GM21528 (cell line): Measurements from ENCODE around the gene CERS1.

Experiments
- ATAC-seq: cut with Tn5 transposase; IDR thresholded peaks from one replicate; pipeline ENCODE4 v1.9.1; 2021; ENCODE audit warnings: mild to moderate bottlenecking, moderate library complexity; ENCODE audit not compliant: unreplicated experiment, low FRiP score

CERS1 gene

DNA sequence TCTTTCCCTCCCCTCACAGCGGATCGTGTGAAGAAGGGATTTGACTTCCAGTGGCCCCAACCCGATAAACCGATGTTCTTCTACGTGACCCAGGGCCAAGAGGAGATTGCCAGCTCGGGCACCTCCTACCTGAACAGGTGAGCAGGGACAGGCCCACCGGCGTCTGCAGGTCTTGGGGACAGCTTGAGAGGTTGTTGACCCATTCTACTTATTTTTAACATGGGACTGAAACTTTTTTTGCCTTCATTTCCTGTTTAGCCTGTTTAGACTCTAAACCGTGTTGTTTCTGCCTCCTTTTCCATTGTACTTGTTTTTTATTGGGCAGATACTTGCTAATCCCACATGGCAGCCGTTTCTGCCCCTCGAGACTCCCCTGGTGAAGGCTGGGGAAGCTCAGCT lies 35.7 kb downstream of the CERS1 start:
- no peak for ATAC-seq

DNA sequence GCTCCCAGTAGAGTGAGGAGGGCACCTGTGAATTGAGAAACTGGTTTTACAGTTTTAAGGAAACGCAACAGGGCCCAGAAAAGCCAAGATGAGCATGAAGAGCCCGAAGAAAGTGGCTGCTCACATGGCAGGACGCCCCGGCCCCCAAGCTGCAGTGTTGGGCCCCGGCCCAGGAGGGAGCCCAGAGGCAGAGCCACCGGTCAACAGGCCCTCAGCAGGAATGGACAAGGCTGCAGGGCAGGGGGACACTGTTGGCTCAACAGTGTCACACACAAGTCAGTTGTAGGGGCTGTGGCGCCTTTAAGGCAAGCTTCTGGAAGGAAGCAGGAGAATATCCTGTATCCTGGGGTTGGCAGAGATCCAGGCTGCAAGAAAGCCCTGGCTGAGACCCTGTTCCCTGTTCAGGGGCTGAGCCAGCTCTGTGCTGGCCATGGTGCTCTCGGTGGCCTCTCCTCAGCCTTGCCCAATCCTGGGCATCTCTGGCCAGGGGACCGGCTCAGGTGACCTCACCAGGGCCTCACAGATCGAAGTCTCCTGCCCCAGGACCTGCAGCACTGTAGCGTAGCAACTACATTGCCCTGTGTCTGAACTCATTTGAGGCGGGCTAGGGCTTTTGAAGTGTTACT lies 36.2 kb downstream of the CERS1 start:
- no peak for ATAC-seq

DNA sequence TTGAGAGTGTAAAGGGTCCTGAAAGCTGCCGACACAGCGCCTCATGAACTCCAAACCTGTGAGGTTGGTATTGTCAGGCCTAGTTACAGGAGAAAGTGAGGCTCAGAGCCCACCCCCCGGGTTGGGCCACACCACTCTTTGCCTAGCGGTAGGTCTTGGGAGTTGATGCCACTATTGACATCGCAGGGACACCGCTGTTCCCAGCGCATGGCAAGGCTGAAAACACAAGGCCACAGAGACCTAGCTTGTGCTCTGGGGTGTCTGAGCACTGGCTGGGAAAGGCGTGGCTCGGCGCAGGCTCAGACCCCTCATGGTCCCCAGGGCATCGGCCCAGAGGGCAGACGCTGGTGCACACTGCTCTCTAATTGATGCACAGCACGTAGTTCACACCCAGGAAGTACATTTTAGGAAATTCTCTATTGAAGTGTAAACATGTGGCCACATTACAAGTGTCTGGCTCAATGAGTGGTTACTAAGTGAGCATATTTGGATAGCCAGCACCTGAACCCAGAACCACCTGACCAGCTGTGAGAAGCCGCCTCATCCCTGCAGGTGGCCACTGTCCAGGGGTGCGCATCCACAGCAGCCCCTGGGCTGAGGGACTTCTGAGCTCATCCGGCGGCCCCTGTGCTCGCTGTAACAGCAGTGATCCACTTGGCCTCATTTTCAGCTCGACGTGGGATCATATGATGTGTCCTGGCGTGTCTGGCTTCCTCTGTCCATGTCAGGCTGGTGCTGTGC lies 36.9 kb downstream of the CERS1 start:
- no peak for ATAC-seq

DNA sequence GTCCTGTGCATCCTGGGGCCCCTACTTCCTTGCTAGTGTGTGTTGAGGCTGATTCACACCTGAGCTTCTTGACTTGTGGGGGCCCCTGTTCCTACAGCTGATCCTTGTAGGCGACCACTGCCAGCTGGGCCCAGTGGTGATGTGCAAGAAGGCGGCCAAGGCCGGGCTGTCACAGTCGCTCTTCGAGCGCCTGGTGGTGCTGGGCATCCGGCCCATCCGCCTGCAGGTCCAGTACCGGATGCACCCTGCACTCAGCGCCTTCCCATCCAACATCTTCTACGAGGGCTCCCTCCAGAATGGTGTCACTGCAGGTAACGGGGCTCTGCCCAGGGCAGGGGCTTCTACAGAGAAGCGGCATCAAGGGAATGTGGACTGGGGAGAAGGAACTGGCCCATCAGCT lies 38.7 kb downstream of the CERS1 start:
- no peak for ATAC-seq

DNA sequence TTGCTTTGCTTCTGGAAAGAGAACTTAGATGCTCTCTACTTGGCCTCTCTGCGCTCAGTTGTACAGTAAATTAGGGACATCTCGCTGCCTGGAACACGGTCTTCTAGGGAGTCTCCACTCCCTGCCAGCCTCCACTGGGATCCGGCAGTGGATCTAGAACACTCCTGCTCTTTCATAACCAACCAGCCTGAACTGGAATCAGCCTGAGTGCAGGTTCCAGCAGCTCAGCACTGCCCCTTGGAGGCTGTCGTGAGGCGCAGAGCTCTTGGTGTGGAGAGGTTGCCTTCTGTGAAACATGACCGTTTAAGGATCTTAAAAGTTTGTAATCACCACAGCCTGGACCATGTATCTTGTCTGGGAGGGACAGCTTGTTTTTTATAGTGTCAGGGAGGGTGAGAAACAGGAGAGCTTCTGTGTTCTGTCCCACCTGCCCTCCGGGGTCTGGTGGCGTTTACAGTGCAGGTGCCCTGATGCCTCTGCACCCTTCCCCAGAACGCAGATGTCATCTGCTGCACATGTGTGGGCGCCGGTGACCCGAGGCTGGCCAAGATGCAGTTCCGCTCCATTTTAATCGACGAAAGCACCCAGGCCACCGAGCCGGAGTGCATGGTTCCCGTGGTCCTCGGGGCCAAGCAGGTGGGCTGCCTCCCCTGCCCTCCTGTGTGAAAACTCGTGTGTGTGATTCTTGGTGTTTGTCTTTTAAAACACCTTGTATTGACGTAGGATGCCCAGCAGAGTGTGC lies 39.4 kb downstream of the CERS1 start:
- ATAC-seq = no peak

DNA sequence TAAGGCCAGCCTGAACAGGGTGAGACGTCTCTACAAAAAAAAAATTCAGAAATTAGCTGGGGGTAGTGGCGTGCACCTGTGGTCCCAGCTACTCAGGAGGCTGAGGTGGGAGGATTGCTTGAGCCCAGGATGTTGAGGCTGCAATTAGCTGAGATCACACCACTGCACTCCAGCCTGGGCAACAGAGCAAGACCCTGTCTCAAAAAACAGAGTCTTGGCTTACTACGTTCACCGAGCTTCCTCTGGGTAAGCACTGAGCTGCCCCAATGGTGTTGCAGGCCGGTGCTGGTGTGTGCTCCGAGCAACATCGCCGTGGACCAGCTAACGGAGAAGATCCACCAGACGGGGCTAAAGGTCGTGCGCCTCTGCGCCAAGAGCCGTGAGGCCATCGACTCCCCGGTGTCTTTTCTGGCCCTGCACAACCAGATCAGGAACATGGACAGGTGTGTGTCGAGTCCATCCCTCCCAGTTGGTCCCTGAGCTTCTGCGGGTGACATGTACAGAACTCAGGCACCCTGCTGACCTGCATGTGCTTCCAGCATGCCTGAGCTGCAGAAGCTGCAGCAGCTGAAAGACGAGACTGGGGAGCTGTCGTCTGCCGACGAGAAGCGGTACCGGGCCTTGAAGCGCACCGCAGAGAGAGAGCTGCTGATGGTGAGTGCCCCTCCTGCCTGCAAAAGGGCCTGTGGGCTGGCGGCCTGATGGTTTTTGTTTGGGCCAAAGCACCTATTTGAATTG lies 40.1 kb downstream of the CERS1 start:
- ATAC-seq = no peak

DNA sequence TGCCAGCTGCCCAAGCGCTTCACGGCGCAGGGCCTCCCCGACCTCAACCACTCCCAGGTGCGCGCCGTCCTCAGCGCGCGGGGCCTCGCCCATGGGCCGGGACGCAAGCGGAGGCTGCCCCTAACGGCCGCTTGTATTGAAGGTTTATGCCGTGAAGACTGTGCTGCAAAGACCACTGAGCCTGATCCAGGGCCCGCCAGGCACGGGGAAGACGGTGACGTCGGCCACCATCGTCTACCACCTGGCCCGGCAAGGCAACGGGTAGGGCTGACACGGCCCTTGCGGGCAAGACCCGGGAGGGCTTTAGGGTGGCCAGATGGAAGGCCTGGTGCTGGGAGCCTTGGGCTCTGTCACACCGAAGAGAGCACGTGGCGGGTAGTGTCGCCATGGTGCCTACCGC lies 41.0 kb downstream of the CERS1 start:
- ATAC-seq = no peak

DNA sequence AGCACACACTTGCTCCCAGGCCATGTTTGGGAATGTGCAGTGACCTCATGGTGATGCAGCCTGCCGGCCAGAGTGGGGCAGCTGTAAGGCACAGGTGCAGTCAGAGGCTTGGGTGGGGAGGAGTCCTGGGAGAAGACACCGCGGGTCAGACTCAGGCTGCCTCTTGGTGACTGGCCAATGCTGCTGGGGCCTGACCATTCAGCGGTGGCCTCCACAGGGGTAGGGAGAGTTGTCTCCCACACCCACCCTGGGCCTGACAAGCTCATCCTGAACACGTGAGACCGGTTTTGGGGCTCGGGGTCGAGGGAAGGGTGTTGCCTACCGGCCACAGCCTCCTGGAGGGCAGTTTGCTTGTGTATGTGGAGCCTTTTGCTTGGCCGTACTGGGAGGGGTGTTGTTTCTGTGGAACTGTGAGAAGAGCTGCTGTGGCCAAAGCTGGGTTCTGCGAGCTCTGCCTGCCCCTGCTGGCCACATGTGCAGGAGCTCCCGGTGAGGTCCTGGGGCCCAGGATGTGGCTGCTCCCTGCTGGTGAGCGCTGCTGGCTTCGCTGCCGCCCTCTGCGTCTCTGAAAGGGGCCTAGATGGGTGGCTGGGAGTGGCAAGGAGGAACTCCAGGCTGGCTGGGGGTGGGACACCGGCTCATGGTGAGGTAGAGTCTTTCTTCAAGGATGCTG lies 42.1 kb downstream of the CERS1 start:
- no peak for ATAC-seq

DNA sequence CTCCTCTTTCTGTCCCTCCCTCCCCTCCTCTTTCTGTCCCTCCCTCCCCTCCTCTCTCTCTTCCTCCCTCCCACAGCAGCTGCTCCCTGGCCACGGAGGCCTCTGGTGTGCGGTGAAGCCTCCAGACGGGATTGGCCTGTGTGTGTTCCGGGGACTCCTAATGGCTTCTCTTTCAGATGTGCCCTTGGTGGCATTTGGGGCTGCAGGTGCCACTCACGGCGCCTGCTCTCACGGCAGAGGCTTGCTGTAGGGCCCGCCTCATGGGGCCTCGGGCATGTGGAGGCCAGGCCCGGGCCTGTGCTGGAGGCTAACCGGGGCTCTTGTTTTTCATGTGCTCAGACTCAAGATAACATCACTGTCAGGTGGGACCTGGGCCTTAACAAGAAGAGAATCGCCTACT lies 43.3 kb downstream of the CERS1 start:
- ATAC-seq = no peak

DNA sequence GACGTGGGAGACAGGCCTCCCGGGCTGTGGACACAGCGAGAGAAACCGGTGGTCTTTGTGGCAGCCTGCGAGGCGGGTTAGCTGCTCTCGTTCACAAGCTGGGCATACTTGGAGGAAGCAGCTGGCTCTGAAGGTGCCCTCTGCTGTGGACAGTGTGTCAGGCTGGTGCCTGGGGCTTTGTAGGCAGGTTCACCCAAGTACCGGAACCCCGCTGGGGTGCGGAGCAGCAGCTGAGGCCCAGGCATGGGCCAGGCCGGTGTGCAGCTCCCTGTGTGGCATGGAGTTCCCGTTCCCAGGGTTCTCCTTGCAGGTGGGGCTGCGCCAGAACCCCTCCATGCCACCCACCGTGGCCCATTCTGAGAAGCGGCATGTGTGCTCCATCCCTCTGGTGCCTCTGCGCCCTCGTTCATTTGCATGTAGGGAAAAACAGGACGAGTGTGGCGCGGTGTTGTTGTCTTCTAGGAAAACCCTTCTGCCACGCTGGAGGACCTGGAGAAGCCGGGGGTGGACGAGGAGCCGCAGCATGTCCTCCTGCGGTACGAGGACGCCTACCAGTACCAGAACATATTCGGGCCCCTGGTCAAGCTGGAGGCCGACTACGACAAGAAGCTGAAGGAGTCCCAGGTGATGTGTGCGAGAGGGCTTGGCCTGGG lies 44.2 kb downstream of the CERS1 start:
- ATAC-seq = no peak

DNA sequence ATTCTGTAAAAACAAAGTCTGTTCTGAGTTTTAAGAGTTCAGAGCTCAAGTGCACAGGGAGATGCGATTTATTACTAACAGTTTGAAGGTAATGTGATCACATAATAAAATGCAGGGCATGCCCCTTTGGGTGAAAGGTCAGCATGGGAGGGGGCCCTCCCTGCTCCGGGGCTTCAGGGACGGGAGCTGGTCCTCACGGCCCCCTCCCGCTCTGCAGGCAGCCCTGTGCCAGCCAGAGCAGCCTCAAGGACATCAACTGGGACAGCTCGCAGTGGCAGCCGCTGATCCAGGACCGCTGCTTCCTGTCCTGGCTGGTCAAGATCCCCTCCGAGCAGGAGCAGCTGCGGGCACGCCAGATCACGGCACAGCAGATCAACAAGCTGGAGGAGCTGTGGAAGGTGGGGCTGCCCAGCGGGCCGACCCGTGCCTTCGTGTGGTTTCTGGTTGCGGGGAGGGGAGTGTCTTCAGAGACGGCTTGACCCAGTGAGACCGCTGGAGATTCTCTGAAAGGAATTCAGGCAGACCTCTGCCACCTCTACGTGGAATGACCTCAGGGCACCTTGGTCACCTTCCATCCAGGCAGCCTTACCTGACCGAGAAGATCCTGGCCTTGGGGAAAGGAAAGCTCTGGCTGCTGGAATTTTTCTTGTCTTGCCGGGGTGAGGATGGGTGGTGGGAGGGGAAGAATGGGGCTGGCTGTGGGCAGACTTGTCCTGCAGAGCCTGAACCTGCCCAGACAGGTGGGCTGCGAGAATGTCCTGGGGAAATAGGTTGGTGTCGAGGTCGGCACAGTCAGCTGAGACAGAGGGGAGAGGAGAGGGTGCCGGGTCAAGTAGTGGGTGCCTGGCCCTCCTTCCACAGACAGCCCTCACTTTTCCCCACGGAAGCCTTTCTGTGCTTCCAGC lies 45.2 kb downstream of the CERS1 start:
- no peak for ATAC-seq

DNA sequence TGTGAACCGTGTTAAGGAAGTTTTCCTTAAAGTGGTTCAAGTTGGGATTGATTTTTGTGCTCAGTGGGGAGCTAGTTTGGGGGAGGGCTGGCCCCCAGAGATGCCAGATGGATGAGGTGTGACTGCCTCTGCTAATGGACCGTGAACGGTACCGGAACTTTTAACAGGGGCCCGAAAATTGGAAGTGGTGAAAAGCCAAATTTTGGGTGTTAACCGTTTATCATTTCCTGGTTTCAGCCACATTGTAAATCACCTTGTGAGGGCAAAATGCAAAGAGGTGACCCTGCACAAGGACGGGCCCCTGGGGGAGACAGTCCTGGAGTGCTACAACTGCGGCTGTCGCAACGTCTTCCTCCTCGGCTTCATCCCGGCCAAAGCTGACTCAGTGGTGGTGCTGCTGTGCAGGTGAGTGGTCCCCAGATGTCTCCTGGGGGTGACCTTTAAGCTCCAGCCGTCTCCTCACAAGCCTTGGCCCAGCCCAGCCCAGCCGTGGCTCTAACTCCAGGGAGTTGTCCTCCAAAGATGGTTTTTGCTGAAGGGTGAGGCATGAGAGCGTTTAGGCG lies 46.0 kb downstream of the CERS1 start:
- ATAC-seq = no peak

DNA sequence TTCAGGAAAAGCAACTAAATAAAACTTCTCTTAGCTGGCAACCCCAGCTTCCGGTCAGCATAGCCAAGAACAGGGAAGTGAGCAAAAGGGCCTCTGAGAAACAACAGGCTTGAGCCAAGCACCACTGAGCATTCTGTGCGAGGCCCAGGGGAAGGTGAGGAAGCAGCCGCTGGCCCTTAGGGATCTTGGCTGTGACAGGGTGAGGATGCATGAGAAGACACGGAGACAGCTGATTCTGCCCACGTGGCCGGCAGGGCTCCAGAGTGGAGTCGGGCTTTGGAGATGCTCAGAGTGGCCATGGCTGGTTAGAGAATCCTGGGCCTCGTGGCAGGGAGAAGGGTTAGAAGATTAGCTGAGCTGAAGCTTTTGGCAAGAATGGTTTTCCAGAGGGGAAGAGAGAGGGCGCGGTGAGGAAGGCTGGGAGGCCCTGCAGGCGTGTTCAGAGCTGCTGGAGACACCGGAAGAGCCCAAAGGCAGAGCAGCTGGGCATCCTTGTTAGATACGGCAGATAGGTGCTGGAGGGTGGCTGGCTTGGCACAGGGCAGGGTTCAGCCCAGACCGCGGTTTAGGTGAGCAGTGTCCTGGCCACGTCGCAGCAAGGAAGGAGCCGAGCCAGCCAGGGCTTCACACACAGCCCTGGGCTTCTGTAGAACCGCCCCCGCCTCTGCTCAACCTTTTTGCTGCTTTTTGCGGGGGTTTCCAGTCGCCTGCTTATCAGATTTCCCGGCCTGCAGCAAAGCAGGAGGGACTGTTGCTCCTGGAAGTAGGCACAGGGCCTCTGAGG lies 46.9 kb downstream of the CERS1 start:
- ATAC-seq = no peak

DNA sequence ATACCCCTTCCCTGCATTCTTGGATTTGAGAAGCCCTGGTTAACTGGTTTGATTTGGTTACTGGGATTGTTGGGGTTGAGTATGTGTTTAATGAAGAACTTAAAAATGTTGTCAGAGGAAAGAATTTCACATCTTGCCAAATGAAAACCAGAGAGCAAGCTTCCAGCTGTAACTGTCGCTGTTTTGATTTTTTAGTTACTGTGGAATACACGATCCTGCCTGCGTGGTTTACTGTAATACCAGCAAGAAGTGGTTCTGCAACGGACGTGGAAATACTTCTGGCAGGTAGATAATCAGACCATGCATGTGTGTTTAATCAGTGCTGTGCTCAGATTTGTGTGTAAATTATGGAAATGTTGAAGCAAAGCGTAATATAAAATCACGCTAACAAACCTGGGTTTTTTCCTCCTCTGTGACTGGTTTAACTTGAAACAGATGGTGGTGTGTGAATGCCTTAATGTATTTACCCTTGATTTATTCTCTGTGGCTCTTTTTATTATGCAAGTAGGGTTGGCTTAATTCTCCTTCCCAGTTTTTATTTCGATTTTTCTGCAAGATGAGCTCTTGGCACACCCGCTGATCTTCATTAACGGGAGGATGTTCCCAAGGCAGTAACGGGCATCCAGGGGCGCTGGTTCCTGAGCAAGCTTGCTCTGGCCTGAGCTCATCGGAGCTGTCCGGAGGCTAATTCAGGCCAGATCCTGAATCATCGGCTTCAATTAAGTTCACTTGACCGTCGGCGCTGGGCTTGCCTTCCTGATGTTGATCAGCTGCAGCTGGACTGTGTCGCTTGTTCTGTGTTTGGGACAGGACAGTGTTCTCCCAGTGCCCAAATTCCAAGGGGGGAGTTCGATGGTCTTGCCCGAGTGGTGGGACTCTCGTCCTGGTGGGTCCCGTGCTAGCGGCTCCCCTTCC lies 48.2 kb downstream of the CERS1 start:
- ATAC-seq = no peak

DNA sequence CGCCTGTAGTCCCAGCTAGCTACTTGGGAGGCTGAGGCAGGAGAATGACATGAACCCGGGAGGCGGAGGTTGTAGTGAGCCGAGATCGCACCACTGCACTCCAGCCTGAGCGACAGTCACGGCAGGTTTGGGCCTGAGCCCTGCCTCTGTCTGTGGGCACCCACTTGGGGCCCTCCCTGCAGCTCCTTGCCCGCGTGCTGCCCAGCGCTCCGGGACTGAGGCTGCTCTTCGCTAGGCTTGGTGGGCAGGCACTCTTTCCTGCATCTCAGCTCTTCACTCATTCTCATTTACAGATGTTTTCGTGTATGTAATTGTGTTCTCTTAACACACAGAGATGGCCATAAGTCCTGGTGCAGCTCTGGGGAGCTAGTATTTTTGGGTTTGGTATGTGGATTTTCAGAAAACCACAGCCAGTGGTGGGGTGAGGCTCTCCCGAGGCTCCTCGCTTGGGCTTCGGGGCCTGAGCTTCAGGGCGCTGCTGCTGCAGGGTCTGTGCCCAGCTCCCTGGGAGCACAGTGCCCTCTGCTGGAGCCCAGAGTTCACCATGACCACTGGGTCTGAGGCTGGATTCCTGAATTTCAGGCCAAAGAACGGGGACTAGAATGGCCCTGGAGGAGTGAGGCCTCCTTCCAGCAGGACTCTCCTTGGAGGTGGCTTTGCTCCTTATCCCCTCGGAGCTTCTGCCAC lies 49.0 kb downstream of the CERS1 start:
- no peak for ATAC-seq

DNA sequence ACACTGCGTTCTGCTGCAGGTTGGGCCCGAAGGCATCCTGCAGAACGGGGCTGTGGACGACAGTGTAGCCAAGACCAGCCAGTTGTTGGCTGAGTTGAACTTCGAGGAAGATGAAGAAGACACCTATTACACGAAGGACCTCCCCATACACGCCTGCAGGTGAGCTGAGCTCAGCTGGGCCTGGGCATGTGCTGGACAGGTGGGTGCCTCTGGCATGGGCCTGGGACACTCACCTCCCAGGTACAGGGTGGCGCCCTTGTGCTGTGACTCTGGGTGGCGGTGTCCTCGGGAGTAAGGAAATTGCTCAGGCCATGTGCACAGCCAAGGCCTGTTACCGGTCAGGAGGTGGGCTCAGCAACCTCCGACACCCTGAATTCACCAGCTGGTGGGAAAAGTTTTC lies 50.0 kb downstream of the CERS1 start:
- ATAC-seq = no peak
